ENCODE measurements around the gene NANOS3. TPM values are rescaled to one million over a fixed set of nuclear protein-coding genes. Genes with fewer than 3 reads are reported as not detected.

The NANOS3 gene
- total and polyA plus RNA-seq, 2 of the 13 experiments (the other 11 are each of a cell fraction or from before 2014, with no cell fraction given), result 0.21 TPM; not detected in 1

DNA sequence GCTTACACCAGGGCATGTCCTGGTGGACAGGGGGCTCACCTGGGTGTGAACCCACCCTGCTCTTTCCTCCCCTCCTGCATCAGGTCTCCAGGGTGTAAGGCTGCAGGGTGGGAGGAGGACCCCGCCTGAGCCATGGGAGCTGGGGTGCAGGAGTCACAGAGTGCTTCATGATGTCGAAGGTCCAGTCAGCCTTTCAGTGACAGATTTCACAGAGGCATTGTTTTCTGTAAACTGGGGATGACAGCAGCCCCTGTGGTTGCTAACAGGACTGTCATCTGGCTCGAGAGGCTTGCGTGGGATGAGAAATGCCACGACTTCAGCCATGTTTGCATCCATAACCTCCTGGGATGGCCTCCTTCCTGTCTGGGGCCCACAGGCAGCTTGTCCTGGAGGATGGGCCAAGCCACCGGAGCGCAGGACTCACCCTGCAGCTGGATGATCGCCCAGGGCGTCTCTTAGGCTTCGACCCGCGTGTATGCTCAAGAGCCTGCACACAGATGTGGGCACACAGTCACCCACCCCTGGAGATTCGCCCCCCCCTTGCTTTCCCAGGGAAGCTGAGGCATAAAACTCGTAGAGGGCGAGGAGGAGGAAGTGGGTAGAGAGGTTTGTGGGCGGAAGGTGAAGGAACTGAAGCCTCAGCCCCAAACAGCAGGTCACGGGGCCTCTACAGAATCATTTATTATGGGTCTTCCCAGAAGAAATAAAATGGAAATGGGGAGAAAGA is 4.9 kb downstream of the NANOS3 start (continued):
- TF ChIP-seq, protein P1, sequence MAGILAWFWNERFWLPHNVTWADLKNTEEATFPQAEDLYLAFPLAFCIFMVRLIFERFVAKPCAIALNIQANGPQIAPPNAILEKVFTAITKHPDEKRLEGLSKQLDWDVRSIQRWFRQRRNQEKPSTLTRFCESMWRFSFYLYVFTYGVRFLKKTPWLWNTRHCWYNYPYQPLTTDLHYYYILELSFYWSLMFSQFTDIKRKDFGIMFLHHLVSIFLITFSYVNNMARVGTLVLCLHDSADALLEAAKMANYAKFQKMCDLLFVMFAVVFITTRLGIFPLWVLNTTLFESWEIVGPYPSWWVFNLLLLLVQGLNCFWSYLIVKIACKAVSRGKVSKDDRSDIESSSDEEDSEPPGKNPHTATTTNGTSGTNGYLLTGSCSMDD (CRISPR knock-in tag; IDR thresholded peaks at IDR 0.05), result no peak
- TF ChIP-seq HOXA3 (CRISPR knock-in tag; IDR thresholded peaks at IDR 0.05), result peak; percentile 60; the same call in 1 of the 2 replicates
- TF ChIP-seq TAF1 (CRISPR knock-in tag; IDR thresholded peaks at IDR 0.05), result no peak
- no peak for TF ChIP-seq AGO1 (IDR thresholded peaks at IDR 0.05; ENCODE audit: low read depth, low read length, poor library complexity, severe bottlenecking)
- no peak for TF ChIP-seq U2AF2 (IDR thresholded peaks at IDR 0.05; ENCODE audit: low read depth, low read length)
- TF ChIP-seq, protein P2, sequence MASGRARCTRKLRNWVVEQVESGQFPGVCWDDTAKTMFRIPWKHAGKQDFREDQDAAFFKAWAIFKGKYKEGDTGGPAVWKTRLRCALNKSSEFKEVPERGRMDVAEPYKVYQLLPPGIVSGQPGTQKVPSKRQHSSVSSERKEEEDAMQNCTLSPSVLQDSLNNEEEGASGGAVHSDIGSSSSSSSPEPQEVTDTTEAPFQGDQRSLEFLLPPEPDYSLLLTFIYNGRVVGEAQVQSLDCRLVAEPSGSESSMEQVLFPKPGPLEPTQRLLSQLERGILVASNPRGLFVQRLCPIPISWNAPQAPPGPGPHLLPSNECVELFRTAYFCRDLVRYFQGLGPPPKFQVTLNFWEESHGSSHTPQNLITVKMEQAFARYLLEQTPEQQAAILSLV (CRISPR knock-in tag; IDR thresholded peaks at IDR 0.05; ENCODE audit: borderline replicate concordance), result no peak
- TF ChIP-seq ZFX (CRISPR knock-in tag; IDR thresholded peaks at IDR 0.05; ENCODE audit: low read depth), result 0 out of 2 replicates have a peak, but pooled peaks have one; percentile 18
- peak; percentile 33; the same call in 1 of the 2 replicates for TF ChIP-seq KDM2A (CRISPR knock-in tag; IDR thresholded peaks at IDR 0.05; ENCODE audit: borderline replicate concordance, low read depth)
- TF ChIP-seq ZNF670 (CRISPR knock-in tag; IDR thresholded peaks at IDR 0.05; ENCODE audit: borderline replicate concordance), result no peak
- no peak for TF ChIP-seq NCOR1 (IDR thresholded peaks at IDR 0.05; ENCODE audit: borderline replicate concordance, low read length)
- TF ChIP-seq KAT8 (CRISPR knock-in tag; IDR thresholded peaks at IDR 0.05), result 0 out of 2 replicates have a peak, but pooled peaks have one; percentile 7
- TF ChIP-seq, protein P3, sequence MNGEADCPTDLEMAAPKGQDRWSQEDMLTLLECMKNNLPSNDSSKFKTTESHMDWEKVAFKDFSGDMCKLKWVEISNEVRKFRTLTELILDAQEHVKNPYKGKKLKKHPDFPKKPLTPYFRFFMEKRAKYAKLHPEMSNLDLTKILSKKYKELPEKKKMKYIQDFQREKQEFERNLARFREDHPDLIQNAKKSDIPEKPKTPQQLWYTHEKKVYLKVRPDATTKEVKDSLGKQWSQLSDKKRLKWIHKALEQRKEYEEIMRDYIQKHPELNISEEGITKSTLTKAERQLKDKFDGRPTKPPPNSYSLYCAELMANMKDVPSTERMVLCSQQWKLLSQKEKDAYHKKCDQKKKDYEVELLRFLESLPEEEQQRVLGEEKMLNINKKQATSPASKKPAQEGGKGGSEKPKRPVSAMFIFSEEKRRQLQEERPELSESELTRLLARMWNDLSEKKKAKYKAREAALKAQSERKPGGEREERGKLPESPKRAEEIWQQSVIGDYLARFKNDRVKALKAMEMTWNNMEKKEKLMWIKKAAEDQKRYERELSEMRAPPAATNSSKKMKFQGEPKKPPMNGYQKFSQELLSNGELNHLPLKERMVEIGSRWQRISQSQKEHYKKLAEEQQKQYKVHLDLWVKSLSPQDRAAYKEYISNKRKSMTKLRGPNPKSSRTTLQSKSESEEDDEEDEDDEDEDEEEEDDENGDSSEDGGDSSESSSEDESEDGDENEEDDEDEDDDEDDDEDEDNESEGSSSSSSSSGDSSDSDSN (CRISPR knock-in tag; IDR thresholded peaks at IDR 0.05), result peak; percentile 53; the same call in 1 of the 2 replicates
- TF ChIP-seq WIZ (CRISPR knock-in tag; IDR thresholded peaks at IDR 0.05), result no peak
- no peak for TF ChIP-seq ZFP62 (CRISPR knock-in tag; IDR thresholded peaks at IDR 0.05)
- TF ChIP-seq, protein P4, sequence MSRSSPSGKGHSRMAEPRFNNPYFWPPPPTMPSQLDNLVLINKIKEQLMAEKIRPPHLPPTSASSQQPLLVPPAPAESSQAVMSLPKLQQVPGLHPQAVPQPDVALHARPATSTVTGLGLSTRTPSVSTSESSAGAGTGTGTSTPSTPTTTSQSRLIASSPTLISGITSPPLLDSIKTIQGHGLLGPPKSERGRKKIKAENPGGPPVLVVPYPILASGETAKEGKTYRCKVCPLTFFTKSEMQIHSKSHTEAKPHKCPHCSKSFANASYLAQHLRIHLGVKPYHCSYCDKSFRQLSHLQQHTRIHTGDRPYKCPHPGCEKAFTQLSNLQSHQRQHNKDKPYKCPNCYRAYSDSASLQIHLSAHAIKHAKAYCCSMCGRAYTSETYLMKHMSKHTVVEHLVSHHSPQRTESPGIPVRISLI (CRISPR knock-in tag; IDR thresholded peaks at IDR 0.05; ENCODE audit: borderline replicate concordance), result no peak
- TF ChIP-seq REPIN1 (CRISPR knock-in tag; IDR thresholded peaks at IDR 0.05; ENCODE audit: borderline replicate concordance, low read depth), result no peak
- no peak for TF ChIP-seq ZNF124 (CRISPR knock-in tag; IDR thresholded peaks at IDR 0.05)
- TF ChIP-seq ARID2 (CRISPR knock-in tag; IDR thresholded peaks at IDR 0.05; ENCODE audit: borderline replicate concordance), result 0 out of 2 replicates have a peak, but pooled peaks have one; percentile 31
- TF ChIP-seq ZMYM4 (CRISPR knock-in tag; IDR thresholded peaks at IDR 0.05), result 0 out of 2 replicates have a peak, but pooled peaks have one; percentile 18
- TF ChIP-seq NONO (IDR thresholded peaks at IDR 0.05), result no peak
- TF ChIP-seq NONO (CRISPR knock-in tag; conservative IDR thresholded peaks at IDR 0.05), result 0 out of 2 replicates have a peak, but pooled peaks have one; percentile 3
- TF ChIP-seq, protein P5, sequence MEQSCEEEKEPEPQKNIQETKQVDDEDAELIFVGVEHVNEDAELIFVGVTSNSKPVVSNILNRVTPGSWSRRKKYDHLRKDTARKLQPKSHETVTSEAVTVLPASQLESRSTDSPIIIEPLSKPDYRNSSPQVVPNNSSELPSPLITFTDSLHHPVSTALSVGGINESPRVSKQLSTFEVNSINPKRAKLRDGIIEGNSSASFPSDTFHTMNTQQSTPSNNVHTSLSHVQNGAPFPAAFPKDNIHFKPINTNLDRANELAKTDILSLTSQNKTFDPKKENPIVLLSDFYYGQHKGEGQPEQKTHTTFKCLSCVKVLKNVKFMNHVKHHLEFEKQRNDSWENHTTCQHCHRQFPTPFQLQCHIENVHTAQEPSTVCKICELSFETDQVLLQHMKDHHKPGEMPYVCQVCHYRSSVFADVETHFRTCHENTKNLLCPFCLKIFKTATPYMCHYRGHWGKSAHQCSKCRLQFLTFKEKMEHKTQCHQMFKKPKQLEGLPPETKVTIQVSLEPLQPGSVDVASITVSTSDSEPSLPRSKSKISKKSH (CRISPR knock-in tag; IDR thresholded peaks at IDR 0.05; ENCODE audit: borderline replicate concordance), result no peak
- TF ChIP-seq ATF1 (CRISPR knock-in tag; IDR thresholded peaks at IDR 0.05), result no peak

Measured in HepG2 (cell line).